GM12872 (cell line): Measurements from ENCODE around the gene STK11IP.

Experiments used
- TF ChIP-seq, protein P1 (sequence below): IDR thresholded peaks from 3 replicates; pipeline ENCODE4 v1.5.1; 2011; ENCODE audit warnings: low read depth, mild to moderate bottlenecking, low read length, moderate library complexity; ENCODE audit not compliant: insufficient read depth

The STK11IP gene

DNA sequence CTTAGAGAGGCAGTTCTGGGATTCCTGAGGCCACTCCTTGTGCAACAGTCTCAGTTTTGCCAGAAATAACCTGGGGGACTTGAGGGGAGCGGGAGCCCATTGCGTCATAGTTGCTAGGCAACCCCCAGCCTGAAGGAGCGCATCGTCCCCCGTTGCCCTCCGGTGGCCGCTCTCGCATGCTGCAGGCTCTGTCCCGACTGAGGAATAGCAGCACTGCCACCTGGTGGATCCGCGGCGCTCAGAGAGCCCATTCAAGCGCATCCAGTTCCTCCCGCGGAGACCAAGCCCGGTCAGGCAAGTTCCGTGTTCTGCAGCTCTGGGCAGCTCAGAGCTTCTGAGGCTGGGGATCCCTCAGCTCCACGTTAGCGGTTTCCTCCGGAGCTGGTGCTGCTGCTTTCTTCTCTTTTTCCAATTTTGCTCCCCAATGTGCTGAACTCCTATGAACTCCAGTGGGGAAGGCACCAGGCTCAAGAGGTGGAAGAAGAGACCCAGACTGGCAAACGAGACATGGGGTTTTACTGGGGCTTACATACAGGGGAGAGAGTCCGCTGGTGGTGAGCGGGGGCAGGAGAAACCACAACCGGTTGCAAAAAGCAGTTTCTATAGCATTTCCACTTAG is 44.9 kb downstream of the STK11IP start:
- TF ChIP-seq, protein P1, sequence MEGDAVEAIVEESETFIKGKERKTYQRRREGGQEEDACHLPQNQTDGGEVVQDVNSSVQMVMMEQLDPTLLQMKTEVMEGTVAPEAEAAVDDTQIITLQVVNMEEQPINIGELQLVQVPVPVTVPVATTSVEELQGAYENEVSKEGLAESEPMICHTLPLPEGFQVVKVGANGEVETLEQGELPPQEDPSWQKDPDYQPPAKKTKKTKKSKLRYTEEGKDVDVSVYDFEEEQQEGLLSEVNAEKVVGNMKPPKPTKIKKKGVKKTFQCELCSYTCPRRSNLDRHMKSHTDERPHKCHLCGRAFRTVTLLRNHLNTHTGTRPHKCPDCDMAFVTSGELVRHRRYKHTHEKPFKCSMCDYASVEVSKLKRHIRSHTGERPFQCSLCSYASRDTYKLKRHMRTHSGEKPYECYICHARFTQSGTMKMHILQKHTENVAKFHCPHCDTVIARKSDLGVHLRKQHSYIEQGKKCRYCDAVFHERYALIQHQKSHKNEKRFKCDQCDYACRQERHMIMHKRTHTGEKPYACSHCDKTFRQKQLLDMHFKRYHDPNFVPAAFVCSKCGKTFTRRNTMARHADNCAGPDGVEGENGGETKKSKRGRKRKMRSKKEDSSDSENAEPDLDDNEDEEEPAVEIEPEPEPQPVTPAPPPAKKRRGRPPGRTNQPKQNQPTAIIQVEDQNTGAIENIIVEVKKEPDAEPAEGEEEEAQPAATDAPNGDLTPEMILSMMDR, result peak; percentile 100

DNA sequence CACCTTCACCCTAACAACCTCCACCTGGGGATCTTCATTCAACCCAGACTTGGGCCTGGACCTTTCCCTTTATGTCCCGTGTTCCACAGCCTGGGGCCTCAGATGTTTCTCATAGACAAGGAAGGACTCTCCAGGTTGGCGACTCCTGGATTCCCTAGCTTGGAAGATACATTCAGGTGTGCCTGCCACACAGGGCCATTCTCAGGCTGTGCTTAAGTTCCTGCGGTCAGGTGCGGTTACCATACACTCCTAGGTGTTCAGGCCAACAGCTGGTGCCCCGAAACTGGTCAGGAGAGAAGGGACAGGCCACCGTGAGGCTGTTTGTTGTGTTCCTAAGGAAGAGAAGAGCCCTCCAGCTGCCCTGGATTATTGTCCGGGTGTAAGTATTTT is 45.4 kb downstream of the STK11IP start:
- TF ChIP-seq, protein P1, result no peak

DNA sequence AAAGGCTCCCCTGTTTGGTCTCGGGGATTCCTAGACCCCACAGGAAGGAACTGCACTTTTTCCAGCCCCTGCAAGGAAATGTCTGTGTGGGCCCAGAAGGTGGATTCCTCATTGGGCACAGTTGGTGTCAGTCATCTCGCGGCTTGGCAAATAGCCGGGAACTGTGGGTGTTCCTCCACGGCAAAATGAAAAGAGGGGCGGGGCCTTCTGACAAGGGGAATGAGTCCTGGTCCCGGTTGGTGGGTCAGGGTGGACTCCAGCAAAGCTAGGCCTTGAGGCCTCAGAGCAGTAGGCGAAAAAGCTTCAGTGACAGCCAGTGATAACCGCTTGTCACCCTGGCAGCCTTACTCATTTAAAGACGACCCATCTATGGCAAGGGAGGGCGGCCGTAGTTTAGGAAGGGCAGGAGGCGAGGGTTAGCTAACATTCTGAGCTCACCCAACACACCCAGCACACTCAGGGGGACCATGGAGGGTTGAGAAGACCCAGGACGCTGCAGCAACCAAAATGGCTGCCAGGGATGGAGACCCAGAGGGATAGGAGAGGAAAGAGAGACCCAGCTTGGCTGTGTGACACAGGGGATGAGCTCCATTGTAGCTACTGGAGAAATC is 46.2 kb downstream of the STK11IP start:
- TF ChIP-seq, protein P1, result no peak

DNA sequence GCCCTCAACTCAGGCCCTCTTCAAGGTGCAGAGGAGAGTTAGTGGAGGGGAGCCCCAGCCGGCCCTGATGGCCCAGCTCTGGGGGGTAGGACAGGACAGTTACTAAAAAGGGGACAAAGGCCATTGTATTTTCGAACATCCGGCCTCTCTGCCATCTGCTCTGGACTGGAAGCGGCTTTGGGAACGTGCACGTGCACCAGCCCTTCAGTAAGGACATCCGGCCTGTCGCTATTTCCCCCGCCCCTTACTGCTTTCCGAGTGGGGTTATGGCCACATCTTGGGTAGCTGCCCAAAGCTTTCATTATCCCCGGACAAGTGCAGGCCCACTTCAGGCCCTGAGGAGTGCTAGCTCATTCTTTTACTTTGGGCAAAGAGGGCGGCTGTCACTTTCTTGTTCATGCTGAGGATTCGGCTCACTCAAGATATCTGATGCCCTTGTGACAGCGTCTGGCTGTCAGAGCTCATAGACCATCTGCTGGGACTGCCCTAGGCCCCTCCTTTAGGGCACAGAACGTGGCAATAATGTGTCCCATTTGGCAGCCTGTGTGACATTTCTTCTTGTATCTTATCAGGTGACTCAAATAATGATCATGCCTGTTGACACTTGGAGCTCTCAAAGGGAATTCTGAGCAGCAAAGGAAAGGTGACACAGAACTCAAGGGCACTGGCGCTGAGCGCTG is 47.3 kb downstream of the STK11IP start:
- TF ChIP-seq, protein P1, result no peak

DNA sequence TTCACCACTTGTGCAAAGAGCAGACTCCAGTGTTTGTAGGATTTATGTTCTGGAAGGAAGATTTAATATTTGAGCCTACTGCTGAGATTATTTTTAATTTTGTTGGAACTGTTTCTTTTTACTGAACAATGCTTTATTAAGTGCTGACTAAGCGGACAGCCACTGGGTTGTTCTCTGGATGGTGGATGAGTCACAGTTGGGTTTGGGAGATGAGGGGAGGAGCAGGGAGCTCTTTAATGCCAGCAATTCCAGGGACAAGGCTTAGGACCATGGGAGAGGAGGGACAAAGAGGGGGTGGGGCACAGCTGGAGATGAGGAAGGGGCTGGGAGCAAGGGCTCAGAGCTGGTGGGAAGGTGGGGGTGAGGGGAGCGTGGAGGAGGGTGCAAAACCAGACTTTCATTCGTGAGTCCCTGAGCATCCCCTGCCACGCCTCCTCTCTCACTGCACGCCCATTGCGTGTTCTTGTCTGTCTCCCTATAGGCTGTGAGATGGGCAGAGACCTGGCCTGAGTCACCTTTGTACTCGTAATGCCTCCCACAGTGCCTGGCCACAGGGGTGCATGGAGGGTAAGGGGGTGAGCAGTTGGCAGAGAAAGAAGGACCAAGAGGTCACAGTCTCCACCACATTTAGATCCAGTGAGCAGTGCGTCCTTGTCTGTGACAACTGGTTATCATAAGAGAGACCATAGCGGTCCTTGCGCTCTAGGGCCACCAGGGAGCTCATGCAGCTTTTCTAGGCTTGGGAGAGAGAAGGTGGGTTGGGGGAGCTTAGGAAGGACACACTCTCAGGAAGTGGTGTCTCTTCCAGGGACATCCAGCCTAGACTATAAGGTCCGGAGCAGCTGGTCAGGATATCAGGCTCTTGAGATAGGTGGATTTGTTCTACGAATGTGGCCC is 48.2 kb downstream of the STK11IP start:
- TF ChIP-seq, protein P1, result no peak

DNA sequence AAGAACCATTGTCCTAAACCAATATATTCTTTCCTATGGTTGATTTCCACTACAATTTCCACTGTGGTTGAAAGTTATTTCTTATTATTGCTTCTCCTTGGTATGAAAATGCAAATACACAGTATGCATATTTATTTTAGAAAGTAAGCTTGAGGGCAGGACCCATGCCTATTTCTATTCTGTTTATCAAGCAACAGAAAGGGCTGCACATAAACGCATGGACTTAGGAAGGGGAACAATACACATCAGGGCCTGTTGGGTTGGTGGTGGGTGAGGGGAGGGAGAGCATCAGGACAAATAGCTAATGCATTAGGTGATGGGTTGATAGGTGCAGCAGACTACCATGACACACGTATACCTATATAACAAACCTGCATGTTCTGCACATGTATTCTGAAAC is 50.5 kb downstream of the STK11IP start:
- TF ChIP-seq, protein P1, result no peak

DNA sequence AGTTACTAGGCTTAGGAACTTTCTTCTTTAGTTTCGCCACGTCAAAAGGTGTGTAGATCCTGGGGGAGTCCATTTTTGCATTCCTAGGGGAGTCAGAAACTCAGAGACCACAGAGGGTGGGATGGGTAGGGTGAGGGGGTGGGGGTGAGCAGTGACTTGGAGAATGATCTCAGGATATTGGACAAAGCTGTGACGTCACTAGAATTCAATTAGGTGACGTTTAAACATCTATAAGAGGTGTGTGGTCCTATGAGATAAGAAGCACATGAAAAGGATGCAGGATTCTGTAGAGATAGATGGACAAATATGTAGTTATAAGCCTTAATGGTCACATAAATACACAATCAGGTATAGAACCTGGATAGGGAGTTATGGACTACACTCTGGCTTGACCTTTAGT is 51.3 kb downstream of the STK11IP start:
- TF ChIP-seq, protein P1, result no peak
